ENCODE measurements around the gene RPL28. TPM values are rescaled to one million over a fixed set of nuclear protein-coding genes. Genes with fewer than 3 reads are reported as not detected.

The RPL28 gene
- total and polyA plus RNA-seq, 7 donors: 253 to 2,816 (median 607) TPM

GRCh38 chr19:55340784-55341147 lies 45.0 kb upstream of the RPL28 start:
- peak overlapping the region; percentile 88 to 97 (median 94) for H3K27ac ChIP-seq
- H3K36me3 ChIP-seq: peaks cover 0 to 25% (median 14%) of the 10 kb centered on the region in 4 donors
- H3K4me3 ChIP-seq: peak overlapping the region; percentile 55 to 96 (median 78)
- TF ChIP-seq CTCF (IDR thresholded peaks at IDR 0.05) (peak in 1 of 4 experiments; percentile 17), POLR2A (IDR thresholded peaks at IDR 0.05) (no peak)
- H3K4me1 ChIP-seq: peaks cover 0 to 29% (median 23%) of the 10 kb centered on the region in 4 donors
- no peak for DNase-seq
- peaks cover 0 to 4% (median 0%) of the 10 kb centered on the region in 3 donors for H3K27me3 ChIP-seq
- 1 to 2% methylated on average over 24 of the region's 24 CpGs for WGBS, 2 donors
- intact Hi-C loops (cut with DNase I): loop anchor here (2.0 to 5.0 kb wide), 3 partner anchors 38 to 314 kb away; partner anchors contain the start of gene U2AF2
- H3K9me3 ChIP-seq: no peaks in the 10 kb centered on the region

DNA sequence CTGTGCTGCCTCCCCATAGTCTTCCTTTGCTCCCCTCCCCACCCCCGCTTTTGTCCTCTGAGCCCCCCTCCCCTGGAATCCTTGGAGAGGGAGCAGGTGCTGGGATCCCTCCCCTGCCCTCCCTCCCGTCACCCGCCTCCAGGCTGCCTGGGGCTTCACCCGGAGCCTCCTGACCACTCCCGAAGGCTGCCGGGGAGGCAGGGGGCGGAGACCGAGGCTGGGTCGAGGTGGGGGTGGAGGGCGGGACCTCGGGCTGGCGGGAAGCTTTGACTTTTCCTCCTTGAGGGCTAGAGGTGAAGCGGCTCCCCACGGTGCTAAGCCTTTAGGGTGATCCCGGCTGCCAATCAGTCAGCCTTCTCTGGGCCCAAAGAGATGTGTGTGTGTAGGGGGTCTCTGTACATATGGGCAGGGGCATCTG lies 44.6 kb upstream of the RPL28 start:
- TF ChIP-seq EP300 (IDR thresholded peaks at IDR 0.05) (no peak), POLR2A (IDR thresholded peaks at IDR 0.05) (no peak), CTCF (IDR thresholded peaks at IDR 0.05) (no peak), POLR2AphosphoS5 (IDR thresholded peaks at IDR 0.05) (peak in 3 of 4 donors; percentile 8 to 29 (median 23))
- intact Hi-C loops (cut with DNase I): loop anchor here (2.0 to 5.0 kb wide), 3 partner anchors 39 to 314 kb away; partner anchors contain the start of gene U2AF2
- Histone ChIP-seq H3K9me3 (no peaks in the 10 kb centered on the region), H3K27me3 (peaks cover 0 to 3% (median 0%) of the 10 kb centered on the region in 3 donors), H3K4me3 (peak overlapping the region; percentile 55 to 96 (median 78)), H3K4me1 (peaks cover 0 to 29% (median 23%) of the 10 kb centered on the region in 4 donors), H3K36me3 (peaks cover 0 to 26% (median 14%) of the 10 kb centered on the region in 4 donors), H3K27ac (peak overlapping the region; percentile 88 to 97 (median 94))
- WGBS, 2 donors: 1 to 2% methylated on average over 15 of the region's 15 CpGs
- peak; percentile 91 for DNase-seq

DNA sequence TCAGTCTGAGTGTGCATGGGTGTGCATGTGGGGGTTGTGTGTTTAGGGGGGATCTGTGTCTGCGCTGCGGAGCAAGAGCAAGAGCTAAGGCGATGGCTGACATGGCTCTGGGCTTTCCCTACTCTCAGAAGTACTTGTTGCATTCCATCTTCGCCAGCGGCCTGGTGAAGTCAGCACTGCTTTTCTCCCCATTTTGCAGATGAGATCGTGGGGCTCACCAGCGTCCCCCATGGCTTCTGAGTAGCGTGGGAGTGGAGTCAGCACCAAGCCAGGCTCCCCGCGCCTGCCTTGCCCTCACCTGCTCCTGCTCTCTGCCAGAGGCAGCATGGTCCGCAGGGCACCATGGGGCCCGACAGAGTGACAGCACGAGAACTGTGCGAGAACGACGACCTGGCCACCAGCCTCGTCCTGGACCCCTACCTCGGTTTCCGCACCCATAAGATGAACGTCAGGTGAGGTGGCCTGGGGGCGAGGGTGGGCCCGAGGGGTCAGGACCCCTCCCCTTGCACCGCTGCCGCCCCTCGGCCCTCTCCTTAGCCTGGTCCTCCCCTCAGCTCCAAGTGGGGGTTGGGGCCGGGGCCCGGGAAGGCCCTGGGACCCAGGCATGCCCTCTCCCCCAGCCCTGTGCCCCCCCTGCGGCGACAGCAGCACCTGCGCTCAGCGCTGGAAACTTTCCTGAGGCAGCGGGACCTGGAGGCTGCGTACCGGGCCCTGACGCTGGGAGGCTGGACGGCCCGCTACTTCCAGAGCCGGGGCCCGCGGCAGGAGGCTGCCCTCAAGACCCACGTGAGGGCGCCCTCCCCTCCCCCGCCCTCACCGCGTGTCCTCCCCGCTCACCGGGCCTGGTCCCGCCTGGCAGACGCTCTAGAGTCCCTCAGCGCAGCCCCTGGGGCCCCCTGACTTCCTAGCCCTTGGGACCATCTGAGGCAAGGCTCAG lies 43.9 kb upstream of the RPL28 start:
- H3K27me3 ChIP-seq: no peaks in the 10 kb centered on the region
- peaks cover 0 to 33% (median 17%) of the 10 kb centered on the region in 4 donors for H3K36me3 ChIP-seq
- H3K9me3 ChIP-seq: no peaks in the 10 kb centered on the region
- peak overlapping the region in 2 of 4 donors; percentile 73 to 84 for H3K4me3 ChIP-seq
- 90 to 92% methylated on average over 50 of the region's 50 CpGs for WGBS, 2 donors
- peaks cover 0 to 29% (median 23%) of the 10 kb centered on the region in 4 donors for H3K4me1 ChIP-seq
- intact Hi-C loops (cut with DNase I): loop anchor here (2.0 to 5.0 kb wide), 3 partner anchors 40 to 313 kb away; partner anchors contain the start of gene U2AF2
- H3K27ac ChIP-seq: no peak overlapping the region
- no peak for TF ChIP-seq EP300 (IDR thresholded peaks at IDR 0.05)
- TF ChIP-seq CTCF (IDR thresholded peaks at IDR 0.05): no peak
- no peak for TF ChIP-seq POLR2A (IDR thresholded peaks at IDR 0.05)
- no peak for TF ChIP-seq POLR2AphosphoS5 (IDR thresholded peaks at IDR 0.05)
- DNase-seq: no peak

DNA sequence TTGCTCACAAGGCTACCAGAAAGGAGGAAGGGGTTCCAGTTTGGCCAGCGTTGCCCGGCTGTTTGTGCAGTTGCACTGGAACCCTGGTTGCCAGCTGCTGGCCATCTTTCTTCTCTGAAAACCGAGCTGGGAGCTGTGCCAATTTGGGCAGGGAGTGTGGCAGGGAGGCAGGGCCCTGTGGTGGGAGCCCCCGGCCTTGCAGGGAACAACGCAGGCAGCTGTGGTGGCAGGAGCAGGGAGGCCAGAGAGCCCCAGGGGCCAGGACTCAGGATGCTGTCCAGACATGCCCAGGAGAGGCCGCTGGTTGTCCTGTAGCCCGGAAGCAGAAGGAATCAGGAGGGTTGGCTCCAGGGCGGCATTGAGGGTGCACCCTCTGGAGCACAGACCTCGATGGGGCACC lies 41.3 kb upstream of the RPL28 start:
- DNase-seq: no peak
- peaks cover 0 to 23% (median 17%) of the 10 kb centered on the region in 4 donors for H3K4me1 ChIP-seq
- intact Hi-C loops (cut with DNase I): loop anchor here (5.0 kb wide), 2 partner anchors 42 to 57 kb away; no protein-coding TSS in a partner anchor
- no peaks in the 10 kb centered on the region for H3K27me3 ChIP-seq
- 81 to 86% methylated on average over 9 of the region's 9 CpGs for whole genome bisulfite sequencing, 2 donors
- no peak overlapping the region for H3K4me3 ChIP-seq
- TF ChIP-seq POLR2A (IDR thresholded peaks at IDR 0.05) (no peak), POLR2AphosphoS5 (IDR thresholded peaks at IDR 0.05) (no peak), CTCF (IDR thresholded peaks at IDR 0.05) (no peak), EP300 (IDR thresholded peaks at IDR 0.05) (no peak)
- H3K36me3 ChIP-seq: peaks cover 0 to 39% (median 18%) of the 10 kb centered on the region in 4 donors
- H3K9me3 ChIP-seq: no peaks in the 10 kb centered on the region
- H3K27ac ChIP-seq: no peak overlapping the region
